Inferior parietal cortex (tissue), 1 donor: ENCODE measurements around the gene TLL1.

Experiments
- DNase-seq: peaks from one replicate; pipeline ENCODE4 v3.0.0-alpha.2; 2016; ENCODE audit errors: extremely low spot score

Gene TLL1

DNA sequence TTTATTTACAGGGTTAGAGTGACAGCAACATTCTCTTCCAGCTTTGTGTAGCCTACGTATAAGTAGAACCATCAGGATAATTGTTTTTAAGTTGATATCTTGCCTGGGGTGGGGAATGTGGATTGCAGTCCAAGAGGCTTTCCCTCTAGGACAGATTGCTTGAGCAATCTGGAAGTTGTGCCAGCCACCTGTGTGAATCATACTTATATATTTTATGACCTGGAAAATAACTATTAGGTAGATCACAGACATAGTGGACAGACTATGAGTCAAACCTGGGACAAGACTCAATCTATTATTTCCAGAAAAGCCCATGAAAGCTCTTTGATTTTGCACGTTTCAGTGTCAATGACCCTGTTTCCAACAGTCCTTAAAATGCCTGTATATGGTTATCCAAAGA, 98.9 kb downstream of the TLL1 start:
- no peak for DNase-seq

DNA sequence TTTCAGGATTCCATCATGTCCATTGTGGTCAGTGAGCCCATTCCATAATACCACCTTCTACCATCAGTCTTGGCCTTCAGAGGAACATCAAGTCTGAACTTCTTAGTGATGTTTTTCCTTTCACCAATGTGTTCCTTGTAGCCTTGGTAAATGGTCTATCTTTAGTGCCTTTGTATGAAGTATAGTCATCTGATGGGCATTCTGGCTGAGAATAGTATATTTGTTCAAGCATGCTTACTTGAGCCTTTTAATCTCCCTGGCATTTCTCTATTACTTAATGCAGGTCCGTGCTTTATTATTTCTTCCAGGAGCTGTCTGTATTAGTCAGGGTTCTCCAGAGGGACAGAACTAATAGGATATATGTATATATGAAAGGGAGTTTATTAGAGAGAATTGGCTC, 99.7 kb downstream of the TLL1 start:
- no peak for DNase-seq

DNA sequence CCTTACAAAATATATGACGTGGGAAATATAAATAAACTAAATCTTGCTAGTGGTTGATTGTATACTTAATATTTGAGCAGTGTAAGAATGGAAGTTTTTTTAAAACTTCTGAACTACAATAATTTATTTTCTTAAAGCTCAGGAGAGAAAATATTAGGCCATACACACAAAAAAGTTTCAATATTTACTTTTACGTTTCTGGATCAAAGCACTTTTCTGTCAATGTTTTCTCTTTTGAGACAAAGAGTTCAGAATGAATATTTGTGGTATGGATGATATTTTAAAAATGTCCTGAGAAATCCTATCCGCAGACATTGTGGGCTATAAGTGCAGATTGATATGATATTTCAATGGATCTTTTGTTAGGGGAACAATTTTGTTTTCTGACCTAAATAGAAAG, 109.9 kb downstream of the TLL1 start:
- DNase-seq, result no peak

DNA sequence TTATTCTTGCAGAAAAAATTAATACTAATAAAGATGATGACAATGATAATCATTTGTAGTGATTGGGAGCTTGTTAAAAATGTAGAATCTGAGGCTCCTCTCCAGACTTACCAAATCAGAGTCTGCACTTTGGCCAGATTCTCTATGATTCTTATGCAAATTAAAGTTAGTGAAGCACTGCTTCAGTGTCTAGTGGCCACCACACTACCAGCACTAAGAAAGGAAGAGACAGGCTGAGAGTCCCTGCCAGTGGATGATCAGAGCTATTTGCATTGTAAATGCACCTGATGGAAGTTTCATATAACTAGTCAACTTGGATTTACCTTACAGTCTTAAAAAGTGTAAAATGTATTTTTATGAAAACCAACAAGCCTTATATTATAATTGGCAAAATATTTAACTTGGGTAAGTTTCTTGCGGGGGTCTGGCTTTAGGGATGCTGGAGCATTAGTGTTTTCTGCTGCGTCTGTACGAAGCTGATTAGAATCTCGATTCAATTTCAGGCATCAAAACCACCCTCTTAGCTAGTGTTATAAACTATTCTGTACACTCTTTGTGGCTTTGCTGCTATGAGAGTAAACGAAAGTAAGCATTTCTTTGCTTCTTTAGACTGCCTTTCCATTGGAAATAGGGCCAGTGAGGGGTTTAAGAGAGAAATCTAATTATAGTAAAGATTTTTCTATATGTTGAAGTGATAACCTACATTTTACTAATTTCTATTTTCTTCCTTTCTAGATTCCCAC, 114.1 kb downstream of the TLL1 start:
- DNase-seq, result no peak

DNA sequence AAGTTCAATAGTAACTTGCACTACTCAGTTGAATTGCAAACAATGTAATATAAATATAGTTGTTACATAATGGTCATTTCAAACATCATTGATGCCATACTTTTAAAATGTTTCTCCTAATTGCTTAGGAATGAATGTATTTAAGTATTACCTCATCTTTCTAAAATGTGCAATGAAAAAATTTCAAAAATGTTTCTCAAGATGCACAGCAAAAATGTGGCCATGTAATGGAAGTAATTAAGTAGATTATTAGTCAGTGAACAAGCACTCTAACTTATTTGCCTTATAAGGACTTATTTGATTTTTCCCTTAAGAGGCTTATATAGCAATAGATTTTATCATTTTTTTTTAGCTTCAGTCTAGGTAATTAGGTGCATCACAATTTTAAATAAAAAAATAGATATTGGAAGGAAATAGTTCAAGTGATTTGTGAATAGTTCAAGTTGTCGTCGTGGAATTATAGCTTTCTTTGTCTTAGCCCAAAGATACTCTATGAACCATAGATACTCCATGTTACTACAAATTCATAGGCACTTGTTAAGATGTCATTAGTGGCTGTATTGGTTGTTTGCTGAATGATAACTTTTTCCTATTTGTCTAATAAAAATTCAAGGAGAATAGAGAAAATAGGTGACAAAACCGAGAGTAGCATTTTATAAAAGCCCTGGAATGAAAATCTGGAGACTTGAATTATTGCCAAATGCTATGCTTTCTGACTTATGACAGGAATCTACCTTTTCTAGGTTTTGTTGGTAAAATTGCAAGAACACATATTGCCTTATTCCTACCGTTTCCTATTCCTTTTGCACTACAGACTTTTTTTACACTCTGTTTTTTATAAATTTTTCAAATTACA, 118.5 kb downstream of the TLL1 start:
- DNase-seq, result no peak

DNA sequence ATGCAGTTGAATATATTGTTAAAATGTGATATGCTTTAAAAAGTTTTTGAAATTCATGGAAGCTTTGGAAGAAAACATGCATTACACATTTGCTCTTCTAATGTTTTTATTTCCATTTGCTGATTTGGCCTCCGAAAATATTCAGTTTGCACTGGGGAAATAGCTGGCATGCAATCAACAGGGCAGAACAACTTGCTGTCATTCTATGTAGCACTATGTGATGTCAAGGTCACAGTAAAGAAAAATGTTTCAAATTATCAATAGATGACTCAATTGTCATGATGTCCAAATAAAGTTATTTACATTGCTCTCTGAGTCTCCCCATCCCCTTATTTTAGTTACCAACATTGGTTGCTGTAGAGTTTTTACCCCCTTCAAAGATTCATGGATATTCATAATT, 119.2 kb downstream of the TLL1 start:
- DNase-seq, result no peak

DNA sequence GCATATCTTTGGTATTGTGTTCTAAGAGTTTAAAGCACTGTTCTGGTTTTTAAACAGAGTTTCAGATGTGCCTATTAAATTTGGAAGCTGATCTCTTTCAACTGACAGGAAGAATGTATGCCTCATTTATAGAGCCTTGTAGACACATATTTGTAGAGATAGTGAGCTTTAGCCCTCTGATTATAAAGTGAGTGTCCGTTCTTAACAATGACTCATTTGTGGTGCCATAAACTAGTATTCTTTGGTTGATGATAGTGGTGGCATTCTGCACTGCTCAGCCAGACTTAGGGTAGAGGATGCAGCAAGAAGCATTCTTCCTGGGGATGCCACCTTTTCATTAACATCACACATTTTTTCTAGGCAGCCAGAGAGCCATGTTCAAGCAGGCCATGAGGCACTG, 121.7 kb downstream of the TLL1 start:
- no peak for DNase-seq

DNA sequence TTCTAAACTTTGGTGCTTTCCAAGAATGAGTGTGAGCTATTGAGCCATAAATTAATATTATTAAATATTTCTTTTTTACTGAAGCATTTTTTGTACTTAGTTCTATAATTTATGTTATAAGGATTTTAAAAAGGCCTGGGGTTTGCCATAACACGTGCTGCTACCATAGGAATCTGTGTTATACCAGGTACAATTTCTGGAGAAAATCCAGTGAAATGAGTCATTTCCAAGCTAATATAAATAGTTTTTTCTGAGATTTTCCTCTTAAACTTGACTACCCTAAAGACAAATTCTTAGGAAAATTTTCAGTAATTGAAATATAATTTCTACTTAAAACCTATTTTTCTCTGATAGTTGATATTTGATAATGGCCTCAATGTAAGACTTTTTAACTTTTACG, 130.8 kb downstream of the TLL1 start:
- DNase-seq, result no peak

DNA sequence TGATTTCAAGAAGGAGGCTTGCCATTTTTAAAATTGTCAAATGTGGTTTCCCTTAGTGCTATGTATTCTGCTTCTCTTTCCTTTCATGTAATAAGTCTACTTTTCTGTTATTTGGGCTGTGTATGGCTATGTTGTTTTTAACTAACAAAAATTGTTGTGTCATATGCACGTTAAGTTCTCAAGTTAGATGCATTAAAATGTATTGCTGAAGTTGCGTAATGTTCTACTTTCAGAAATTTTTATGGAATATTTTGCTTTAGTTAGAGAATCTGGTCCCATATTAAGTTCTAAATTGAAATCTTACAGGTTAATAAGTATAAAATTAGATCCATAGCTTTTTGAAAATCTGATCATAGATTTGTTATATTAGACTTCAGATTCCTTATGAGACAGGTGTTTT, 133.2 kb downstream of the TLL1 start:
- DNase-seq, result no peak

DNA sequence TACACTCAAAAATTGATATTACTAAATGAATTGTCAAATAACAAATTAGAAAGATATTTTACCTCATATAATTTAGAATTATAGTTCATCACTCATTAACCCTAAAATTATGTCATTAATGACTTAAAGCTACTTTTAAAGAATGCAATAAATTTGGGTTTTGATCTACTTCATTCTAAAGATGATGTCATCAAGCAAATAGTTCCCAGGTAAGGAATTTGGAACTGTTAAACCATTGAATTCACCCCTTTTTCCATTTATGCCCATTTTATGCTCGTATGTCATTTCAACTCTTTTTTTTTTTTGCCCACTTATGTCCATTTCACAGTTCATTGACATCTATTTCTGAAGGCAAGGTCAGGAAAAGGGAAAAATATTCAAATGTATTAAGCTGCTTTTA, 135.5 kb downstream of the TLL1 start:
- no peak for DNase-seq

DNA sequence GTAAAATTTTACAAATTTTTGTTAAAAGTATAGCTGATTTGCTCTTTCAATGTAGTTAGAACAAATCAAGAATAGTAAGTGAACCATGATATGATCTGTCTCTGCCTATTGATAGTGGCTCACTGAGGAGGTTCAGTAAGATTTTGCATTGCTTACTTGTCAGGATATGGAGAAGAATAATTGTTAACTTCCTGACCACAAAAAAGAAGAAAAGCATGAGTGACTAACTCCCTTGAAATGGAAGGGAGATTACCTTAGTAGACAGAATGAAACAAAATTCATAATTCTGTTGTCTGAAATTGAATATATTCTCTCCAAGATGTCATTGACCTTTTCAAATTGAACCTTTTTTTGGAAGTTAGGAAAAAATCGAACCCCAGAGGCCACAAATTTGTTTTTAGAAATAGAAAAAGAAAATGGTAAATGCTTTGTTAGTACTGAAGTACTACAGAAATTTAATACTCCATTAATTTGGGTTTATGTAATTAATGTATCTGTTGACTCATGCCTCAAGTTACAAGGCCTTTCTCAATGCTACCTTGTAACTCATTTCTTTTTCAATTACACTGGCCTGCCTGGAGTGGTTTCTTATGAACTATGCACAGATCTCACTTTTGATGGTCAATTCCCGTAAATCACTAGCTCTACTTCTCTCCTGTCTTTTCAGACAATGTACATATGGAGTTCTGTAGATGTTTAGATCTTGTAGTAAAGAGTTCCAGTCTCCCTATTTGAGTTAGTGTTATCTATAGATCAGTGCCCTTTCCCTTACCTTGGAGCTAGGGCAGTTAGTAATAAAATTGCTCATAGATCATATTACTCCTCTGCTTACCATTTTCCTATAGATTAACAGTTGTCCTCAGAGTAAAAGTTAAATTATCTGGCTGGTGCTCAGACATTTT, 139.3 kb downstream of the TLL1 start:
- no peak for DNase-seq

DNA sequence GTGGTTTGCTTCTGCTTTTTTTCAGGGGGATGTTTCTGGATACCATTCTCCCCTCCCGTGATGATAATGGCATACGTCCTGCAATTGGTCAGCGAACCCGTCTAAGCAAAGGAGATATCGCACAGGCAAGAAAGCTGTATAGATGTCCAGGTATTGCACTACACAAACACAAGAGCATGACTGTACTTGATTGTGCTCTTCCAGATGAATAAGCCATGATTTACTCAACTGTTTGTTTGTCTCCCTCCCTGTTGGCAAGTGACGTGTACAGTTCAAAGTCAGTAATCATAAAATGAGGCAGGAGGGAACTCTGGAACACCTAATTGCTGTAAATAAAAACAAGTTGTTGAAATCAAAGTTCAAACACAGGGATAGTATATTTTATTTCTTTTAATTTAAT, 141.4 kb downstream of the TLL1 start:
- DNase-seq, result no peak

DNA sequence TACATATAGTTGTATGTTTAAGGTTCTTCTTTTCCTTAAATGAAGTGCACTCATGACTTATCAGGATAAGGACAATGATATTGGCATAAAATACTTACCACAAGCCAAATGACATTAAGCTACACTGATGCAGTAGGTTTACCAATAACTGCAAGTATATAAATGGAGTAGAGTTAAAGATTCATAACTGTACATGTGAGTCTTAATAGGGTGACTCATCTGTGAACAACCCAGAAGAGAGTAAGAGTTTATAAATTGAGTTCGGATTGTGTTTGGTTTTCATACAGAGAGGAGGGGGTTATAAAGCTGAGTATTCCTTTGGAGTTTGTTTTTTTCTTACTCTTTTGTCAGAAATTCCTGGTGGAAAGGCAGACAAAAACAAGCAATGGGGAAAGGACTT, 144.8 kb downstream of the TLL1 start:
- no peak for DNase-seq

DNA sequence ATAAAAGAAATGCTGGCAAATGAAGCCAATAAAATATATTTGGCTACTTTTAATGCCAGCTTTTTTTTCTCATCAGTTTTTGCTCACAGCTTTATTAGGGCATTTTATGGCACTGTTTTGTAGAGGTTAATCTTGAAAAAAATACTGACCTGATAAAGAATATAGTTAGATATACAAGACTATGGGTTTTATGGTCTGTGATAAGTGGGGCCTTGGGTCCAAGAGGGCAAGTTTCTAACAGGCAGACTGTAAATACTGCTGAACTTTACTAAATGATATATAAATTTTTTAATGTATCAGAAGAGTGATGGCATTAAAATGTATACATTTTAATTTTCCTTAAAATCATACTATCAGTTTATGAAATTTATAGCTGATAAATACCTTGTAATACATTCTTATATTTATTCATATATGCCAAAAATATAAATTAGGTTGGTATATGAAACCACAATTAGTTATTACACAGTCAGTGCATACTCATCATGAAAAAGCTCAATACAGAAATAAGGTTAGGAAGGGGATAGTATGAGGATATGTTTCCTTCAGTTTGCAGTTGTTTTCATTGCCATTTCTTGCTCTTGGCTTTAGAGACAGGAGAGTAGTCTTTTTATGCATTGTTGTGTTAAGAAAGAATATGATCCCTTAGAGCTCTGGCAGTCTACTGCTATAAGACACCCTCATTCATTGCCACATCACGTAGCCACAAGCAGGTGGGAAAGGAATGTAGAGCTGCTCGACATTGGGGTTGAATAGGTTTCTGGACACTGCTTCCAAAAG, 146.6 kb downstream of the TLL1 start:
- DNase-seq, result no peak

DNA sequence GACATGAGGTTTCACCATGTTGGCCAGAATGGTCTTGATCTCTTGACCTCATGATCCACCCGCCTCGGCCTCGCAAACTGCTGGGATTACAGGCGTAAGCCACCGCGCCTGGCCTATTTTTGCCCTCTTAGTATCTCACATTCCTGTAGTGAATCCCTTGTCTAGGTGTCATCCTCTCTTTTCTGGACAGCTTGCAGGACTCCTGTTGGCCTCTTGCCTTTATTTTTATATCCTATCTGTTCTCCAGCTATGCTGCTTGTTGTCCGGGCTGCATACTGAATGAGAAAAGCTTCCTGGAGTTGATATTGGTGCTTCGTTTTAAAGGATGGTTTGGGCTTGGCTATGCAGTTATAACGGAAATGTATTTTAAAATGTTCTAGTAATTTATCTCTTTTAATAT, 148.6 kb downstream of the TLL1 start:
- no peak for DNase-seq

DNA sequence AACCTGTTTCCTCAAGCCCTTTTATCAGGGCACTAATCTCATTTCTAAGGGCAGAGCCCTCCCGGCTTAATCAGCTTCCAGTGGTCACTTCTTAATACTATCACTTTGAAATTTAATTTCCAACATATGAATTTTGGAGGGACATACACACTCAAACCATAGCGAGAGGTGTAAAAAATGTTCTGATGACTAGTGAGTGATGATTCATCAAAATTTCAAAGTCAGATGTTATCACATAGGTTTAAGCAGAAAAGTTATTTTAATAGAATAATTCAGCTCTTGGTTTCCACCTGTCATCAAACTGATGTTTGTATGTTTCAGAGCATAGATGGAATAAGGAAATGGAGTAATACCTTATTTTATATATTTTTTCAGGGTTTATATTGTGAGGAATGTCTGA, 161.9 kb downstream of the TLL1 start:
- no peak for DNase-seq

DNA sequence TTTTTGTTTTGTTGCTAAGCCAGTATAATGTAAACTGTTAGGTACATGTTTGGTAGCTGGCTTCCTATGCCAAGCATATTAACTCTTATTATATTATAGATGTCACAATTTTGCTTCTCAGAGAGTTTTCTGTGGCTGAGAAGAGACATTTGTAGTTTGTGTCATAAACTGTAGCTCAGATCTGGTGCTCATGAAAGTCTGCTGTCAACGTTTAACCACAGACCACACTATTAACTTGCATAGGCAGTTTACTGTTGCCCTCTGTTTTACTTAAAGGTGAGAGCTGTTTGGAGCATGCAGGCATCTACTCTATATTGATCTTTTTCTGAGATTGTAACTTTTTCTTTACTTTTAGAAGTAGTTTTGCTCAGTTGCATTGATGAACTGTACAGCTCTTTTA, 166.8 kb downstream of the TLL1 start:
- DNase-seq, result no peak

DNA sequence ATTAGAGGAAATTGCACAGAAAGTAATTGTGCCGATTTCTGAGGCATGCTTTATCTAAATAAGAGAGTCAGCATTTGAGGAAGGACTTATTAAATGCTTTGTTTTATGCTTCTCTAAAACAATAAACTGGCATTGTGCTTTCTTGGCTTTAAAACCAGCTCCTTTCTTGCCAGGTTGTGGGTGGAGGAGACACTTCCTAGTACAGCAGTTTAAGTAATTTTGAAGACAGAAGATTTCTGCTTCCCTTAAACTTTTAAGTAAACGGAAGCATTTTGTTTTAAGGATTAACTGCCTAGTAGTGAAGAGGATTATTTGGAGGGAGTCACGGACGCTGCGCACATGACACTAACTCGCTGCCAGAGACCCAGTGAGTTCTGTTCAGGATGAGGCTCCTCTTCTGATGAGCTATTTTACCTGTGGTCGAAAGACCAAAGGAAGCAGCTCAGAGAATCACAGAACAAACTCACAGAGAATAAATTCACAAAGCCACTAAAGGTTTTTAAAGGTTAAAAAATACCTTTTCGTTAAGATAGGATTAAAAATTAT, 169.5 kb downstream of the TLL1 start:
- DNase-seq, result no peak

DNA sequence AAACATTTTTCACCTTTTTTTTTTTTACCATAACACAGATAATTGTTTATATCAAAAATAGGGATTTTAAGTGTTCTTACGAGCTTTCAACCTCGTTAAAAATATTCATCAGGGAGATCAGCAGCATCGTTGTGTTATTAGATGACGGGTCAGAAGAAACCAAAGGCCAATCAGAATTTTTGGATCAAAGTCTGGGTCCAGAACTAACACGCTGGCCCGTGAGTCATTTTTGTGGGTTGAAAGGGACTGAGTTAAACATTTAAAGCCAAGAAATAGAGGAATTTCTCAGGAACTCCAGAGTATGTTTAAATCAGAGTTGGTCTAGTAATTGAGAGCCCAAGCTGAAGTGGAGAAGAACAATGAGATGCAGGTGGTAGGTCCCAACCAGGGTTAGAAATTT, 170.8 kb downstream of the TLL1 start:
- no peak for DNase-seq

DNA sequence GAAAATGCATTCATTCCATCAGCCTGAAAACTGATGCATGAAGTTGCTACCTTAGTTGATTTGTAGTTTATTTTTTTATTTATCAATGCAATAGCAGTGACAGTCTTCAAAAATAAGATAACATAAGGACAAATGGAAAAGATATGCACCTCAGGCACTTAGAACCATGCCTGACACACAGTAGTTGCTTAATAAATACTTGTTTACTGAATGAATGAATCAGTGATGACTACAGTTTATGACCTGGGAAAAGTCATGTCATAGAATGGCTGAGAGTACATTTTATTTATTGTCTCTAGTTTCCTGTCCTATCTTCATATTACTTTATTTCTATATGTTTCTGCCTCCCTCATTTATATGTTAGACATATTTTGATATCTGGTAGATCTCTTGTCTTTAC, 171.8 kb downstream of the TLL1 start:
- no peak for DNase-seq

DNA sequence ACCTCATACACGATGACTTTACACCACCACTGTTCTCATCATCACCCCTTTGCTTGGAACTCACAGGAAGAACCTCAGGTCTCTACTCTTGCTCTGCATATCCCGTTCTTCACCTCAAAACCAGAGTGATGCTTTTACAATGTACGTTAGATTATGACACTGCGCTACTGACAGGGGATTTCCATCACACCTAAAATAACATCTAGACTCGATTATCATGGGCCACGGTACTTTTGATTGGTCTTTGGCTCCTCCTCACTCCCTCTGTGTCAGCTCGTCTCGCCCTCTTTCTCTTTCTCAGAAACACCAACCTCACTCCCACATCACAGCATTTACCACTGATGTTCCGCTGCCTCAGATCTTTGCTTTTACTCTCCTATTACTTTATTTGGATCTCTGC, 172.4 kb downstream of the TLL1 start:
- DNase-seq, result no peak
